ENCODE measurements around the gene ASB6. TPM values are rescaled to one million over a fixed set of nuclear protein-coding genes. Genes with fewer than 3 reads are reported as not detected.
A peak's percentile ranks its signal among the peaks of the same experiment; 100 is the strongest.

The ASB6 gene
- total and polyA plus RNA-seq, 4 donors: 6.0 to 20.8 (median 18.1) TPM

DNA sequence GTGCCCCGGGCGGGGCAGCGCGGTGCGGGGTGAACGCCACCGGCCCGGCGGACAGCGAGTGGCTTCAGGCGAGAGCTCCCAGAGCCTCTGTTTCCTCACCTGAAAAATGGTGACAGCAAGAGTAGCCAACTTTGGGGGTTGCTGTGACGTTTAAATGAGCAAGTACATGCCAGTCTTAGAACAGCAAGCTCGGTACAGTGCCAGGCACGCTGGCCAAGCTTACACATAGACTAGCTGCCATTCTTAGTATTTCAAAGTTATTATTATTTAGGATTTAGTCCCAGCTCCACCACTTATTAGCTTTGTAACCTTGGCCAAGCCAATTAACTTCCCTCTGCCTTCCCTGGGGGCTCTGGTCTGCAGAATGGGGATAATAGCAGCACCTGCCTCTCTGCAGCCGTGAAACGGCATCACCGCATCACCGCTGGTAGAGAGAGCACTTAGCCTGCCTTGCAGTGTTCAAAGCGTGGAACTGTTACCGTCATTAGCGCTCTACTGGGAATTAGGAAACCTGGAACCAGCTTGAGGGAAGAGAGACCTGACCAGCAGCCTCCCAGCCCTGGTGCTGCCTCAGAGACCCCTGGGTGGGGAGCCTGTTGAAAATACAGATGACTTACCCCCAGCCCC is 21.2 kb downstream of the ASB6 start, which contains the start of gene C9orf50:
C9orf50 (minus strand) TSS at position 433 of the 627 bp plus-strand sequence. CDS start 527 bp downstream, outside the sequence.
- no peaks in the 10 kb centered on the region for H3K4me1 ChIP-seq (ENCODE audit: control insufficient read depth in 1 of 2, insufficient read depth in 2 of 2, low read length in 2 of 2)
- ATAC-seq (ENCODE audit: low FRiP score): no peak
- H3K36me3 ChIP-seq (ENCODE audit: control insufficient read depth in 1 of 2, insufficient read depth in 2 of 2, low read length in 1 of 2): no peaks in the 10 kb centered on the region
- no peak for DNase-seq
- 20 to 24% methylated on average over 21 of the region's 21 CpGs for WGBS, 2 donors
- no peaks in the 10 kb centered on the region for H3K9me3 ChIP-seq (ENCODE audit: control insufficient read depth, low read length)
- H3K27ac ChIP-seq (ENCODE audit: low read depth in 1 of 2, low read length in 2 of 2): no peak within 1 kb of the TSS
- peak within 1 kb of the TSS; percentile 12 to 42 for H3K4me3 ChIP-seq (ENCODE audit: low read length in 2 of 2)
- intact Hi-C loops (cut with DNase I): no loop called here
- no peaks in the 10 kb centered on the region for H3K27me3 ChIP-seq (ENCODE audit: control insufficient read depth in 1 of 2, insufficient read depth in 2 of 2, low read length in 1 of 2)

DNA sequence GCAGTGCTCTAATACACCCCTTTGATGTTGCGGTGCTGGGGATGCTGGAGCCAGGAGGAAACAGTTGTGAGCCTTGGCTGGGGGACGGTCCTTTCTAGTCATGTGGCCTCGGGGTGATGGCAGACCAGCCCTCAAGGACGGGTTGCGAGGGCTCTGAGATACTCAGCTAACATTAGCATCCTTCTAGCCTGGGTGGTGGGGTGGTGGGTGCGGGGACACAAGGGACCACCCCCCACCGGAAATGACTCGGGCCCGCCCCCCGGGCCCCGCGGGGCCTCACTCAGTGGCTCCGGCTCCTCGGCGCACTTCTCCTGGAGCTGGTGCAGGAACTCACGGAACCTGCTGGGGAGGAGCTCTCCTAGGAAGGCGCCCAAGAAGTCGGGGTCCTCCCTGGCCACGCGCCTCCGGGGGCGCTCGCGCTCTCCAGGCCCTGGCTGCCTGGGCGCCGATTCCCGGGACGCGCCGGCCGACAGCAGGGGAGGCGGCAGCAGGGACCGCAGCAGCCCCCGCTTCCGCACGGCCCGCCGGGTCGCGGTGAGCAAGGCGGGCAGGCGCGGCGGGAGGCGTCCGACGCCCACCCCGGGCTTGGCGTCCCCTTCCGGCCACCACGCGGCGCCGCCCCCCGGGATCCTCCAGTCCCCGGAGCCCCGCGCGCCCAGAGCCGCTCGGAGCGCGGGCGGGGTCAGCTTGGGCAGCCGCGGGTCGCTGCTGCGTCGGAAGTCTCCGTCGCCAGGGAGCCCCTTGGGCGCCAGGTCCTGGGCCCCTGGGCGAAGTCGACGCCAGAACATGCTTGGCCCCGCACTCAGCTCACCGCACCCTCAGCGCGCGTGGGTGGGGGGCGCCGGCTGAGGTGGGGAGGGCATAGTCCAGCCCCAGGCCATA is 21.9 kb downstream of the ASB6 start:
- 1% methylated on average over 57 to 82 of the region's 82 CpGs for WGBS, 2 donors
- H3K9me3 ChIP-seq (ENCODE audit: control insufficient read depth, low read length): no peaks in the 10 kb centered on the region
- no peak overlapping the region for H3K27ac ChIP-seq (ENCODE audit: low read depth in 1 of 2, low read length in 2 of 2)
- no peaks in the 10 kb centered on the region for H3K27me3 ChIP-seq (ENCODE audit: control insufficient read depth in 1 of 2, insufficient read depth in 2 of 2, low read length in 1 of 2)
- intact Hi-C loops (cut with DNase I): no loop called here
- no peaks in the 10 kb centered on the region for H3K4me1 ChIP-seq (ENCODE audit: control insufficient read depth in 1 of 2, insufficient read depth in 2 of 2, low read length in 2 of 2)
- ATAC-seq (ENCODE audit: low FRiP score) (peak; percentile 17), DNase-seq (no peak)
- H3K4me3 ChIP-seq (ENCODE audit: low read length in 2 of 2): peak overlapping the region; percentile 12 to 42
- H3K36me3 ChIP-seq (ENCODE audit: control insufficient read depth in 1 of 2, insufficient read depth in 2 of 2, low read length in 1 of 2): no peaks in the 10 kb centered on the region

DNA sequence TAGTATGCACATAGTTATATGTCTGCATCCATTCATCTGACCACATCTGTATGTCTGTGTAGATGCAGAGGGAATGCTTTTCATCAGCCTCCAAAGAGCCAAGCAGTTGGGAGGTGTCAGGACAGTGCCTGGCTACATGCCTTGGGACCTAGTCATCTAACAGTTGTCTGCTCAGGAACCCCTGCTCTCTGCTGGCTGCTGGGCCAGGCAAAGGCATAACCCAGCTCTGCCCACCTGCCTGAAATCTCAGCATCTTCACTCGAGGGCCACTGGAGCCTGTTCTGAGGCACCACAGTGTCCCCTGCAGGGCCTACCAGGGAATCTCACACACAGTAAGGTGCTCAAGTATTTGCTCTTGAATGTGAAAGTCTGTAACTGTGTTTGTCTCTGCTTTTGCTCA is 24.8 kb downstream of the ASB6 start:
- Histone ChIP-seq H3K4me3 (ENCODE audit: low read length in 2 of 2) (no peak overlapping the region), H3K36me3 (ENCODE audit: control insufficient read depth in 1 of 2, insufficient read depth in 2 of 2, low read length in 1 of 2) (no peaks in the 10 kb centered on the region), H3K27ac (ENCODE audit: low read depth in 1 of 2, low read length in 2 of 2) (no peak overlapping the region), H3K27me3 (ENCODE audit: control insufficient read depth in 1 of 2, insufficient read depth in 2 of 2, low read length in 1 of 2) (no peaks in the 10 kb centered on the region), H3K4me1 (ENCODE audit: control insufficient read depth in 1 of 2, insufficient read depth in 2 of 2, low read length in 2 of 2) (no peaks in the 10 kb centered on the region), H3K9me3 (ENCODE audit: control insufficient read depth, low read length) (no peaks in the 10 kb centered on the region)
- DNase-seq: no peak
- ATAC-seq (ENCODE audit: low FRiP score): no peak
- intact Hi-C loops (cut with DNase I): no loop called here
- WGBS, 2 donors: 12 to 13% methylated on average over 1 of the region's 1 CpG

- ATAC-seq (ENCODE audit: low FRiP score): no peak
- no peak overlapping the region for H3K27ac ChIP-seq (ENCODE audit: low read depth in 1 of 2, low read length in 2 of 2)
- intact Hi-C loops (cut with DNase I): no loop called here
Observed at GRCh38 chr9:129615407-129616285, 26.3 kb downstream of the ASB6 start.

DNA sequence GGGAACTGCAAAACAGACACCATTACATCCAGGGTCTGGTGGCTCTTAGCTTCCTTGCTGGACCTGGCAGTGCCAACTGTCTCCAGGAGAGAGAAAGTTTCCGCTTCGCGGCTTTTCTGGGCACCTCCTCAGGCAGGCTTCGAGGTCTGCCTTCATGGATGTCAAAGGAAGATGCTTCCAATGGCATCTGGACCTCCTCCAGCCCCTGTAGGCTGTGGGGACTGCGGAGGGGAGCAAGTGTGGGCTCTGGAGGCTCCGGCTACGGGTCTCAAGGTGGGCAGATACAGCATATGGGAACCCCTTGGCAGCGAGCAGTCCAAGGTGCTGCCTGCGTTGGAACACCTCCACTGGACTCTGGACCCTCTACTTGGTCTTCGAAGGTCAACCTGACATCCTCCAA is 27.0 kb downstream of the ASB6 start:
- Histone ChIP-seq H3K27ac (ENCODE audit: low read depth in 1 of 2, low read length in 2 of 2) (no peak overlapping the region), H3K4me3 (ENCODE audit: low read length in 2 of 2) (no peak overlapping the region), H3K27me3 (ENCODE audit: control insufficient read depth in 1 of 2, insufficient read depth in 2 of 2, low read length in 1 of 2) (no peaks in the 10 kb centered on the region), H3K9me3 (ENCODE audit: control insufficient read depth, low read length) (no peaks in the 10 kb centered on the region), H3K4me1 (ENCODE audit: control insufficient read depth in 1 of 2, insufficient read depth in 2 of 2, low read length in 2 of 2) (no peaks in the 10 kb centered on the region), H3K36me3 (ENCODE audit: control insufficient read depth in 1 of 2, insufficient read depth in 2 of 2, low read length in 1 of 2) (no peaks in the 10 kb centered on the region)
- ATAC-seq (ENCODE audit: low FRiP score) (no peak), DNase-seq (no peak)
- 87 to 93% methylated on average over 10 of the region's 10 CpGs for WGBS, 2 donors
- intact Hi-C loops (cut with DNase I): loop anchor here in 1 of 2 donors (5.0 kb wide), 1 partner anchor 283 kb away; no protein-coding TSS in a partner anchor

More at GRCh38 chr9:129615407-129616285, 26.3 kb downstream of the ASB6 start:
- Histone ChIP-seq H3K9me3 (ENCODE audit: control insufficient read depth, low read length) (no peaks in the 10 kb centered on the region), H3K27me3 (ENCODE audit: control insufficient read depth in 1 of 2, insufficient read depth in 2 of 2, low read length in 1 of 2) (no peaks in the 10 kb centered on the region), H3K4me1 (ENCODE audit: control insufficient read depth in 1 of 2, insufficient read depth in 2 of 2, low read length in 2 of 2) (no peaks in the 10 kb centered on the region), H3K36me3 (ENCODE audit: control insufficient read depth in 1 of 2, insufficient read depth in 2 of 2, low read length in 1 of 2) (no peaks in the 10 kb centered on the region), H3K4me3 (ENCODE audit: low read length in 2 of 2) (no peak overlapping the region)
- DNase-seq: no peak
- 82 to 89% methylated on average over 31 of the region's 31 CpGs for WGBS, 2 donors

DNA sequence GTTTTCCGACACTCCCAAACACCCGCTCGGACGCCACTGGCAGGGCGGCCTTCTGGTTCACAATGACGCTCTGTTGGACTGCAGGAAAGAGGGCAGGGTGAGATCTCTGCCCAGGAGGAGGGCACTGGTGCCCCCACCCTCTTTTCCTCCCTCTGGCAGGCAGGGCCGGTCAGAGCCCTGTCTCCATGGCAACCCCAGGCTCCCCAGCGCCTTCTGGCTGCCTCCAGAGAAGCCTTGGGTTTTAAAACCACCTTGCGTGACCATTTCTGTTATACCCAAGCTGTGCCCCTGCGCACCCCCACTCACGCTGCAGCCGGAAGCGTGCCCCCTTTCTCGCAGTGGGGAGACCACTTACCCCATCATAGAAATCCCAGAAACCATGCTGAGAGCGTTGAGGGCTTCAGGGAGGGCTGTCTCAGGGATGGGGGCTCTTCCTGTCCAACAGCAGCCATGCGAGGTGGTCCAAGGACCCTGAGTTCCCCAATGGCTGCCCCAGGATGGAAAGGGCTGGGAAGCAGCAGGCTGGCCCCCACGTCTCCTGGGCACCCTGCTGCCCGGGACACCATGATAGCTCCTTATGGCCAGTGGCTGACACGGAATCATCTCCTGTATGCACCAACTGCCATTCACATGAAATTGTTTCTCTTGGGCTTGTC is 28.3 kb downstream of the ASB6 start:
- 37 to 43% methylated on average over 18 to 19 of the region's 19 CpGs for WGBS, 2 donors
- Histone ChIP-seq H3K4me3 (ENCODE audit: low read length in 2 of 2) (no peak overlapping the region), H3K36me3 (ENCODE audit: control insufficient read depth in 1 of 2, insufficient read depth in 2 of 2, low read length in 1 of 2) (no peaks in the 10 kb centered on the region), H3K4me1 (ENCODE audit: control insufficient read depth in 1 of 2, insufficient read depth in 2 of 2, low read length in 2 of 2) (no peaks in the 10 kb centered on the region), H3K27me3 (ENCODE audit: control insufficient read depth in 1 of 2, insufficient read depth in 2 of 2, low read length in 1 of 2) (no peaks in the 10 kb centered on the region), H3K9me3 (ENCODE audit: control insufficient read depth, low read length) (no peaks in the 10 kb centered on the region), H3K27ac (ENCODE audit: low read depth in 1 of 2, low read length in 2 of 2) (no peak overlapping the region)
- peak in 1 of 2 donors; percentile 80 for DNase-seq
- intact Hi-C loops (cut with DNase I): loop anchor here in 1 of 2 donors (5.0 kb wide), 1 partner anchor 281 kb away; no protein-coding TSS in a partner anchor
- no peak for ATAC-seq (ENCODE audit: low FRiP score)

DNA sequence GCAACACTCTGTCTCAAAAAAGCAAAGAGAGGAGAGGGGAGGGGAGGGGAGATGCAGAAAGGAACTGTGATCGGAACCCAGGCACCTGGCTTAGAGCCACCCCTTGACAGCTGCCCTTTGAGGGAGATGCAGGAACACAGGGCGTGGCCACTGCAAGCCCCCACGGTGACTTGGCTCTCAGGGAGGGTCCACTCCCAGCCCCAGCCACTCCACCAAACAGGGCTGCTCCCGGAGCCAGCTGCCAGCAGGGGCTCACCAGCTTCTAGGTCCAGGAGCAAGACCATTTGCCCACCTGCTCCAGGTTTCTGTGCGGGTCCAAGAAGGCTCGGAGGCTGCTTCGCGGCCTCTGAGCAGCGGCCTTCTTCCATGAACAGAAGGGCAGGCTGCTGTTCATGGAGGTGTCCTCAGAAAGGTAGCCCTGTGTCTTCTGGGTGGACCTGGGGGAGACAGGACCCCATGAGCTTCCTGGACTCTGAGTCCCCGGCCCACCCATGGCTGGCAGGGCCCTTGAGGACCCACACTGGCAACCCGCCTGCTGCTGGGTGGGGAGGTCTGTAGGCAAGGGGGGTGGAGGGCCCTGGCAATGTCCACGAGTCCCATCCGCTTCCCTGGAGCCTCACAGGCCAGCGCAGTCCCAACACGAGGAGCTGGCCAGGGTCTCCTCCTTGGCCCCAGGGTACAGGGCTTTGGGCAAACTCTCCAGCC is 29.0 kb downstream of the ASB6 start:
- ATAC-seq (ENCODE audit: low FRiP score) (no peak), DNase-seq (no peak)
- intact Hi-C loops (cut with DNase I): loop anchor here in 1 of 2 donors (5.0 kb wide), 1 partner anchor 281 kb away; no protein-coding TSS in a partner anchor

More for the DNA sequence above, 29.0 kb downstream of the ASB6 start:
- H3K36me3 ChIP-seq (ENCODE audit: control insufficient read depth in 1 of 2, insufficient read depth in 2 of 2, low read length in 1 of 2): no peaks in the 10 kb centered on the region
- H3K4me1 ChIP-seq (ENCODE audit: control insufficient read depth in 1 of 2, insufficient read depth in 2 of 2, low read length in 2 of 2): no peaks in the 10 kb centered on the region
- WGBS, 2 donors: 54 to 64% methylated on average over 15 of the region's 15 CpGs
- H3K4me3 ChIP-seq (ENCODE audit: low read length in 2 of 2): no peak overlapping the region
- H3K27ac ChIP-seq (ENCODE audit: low read depth in 1 of 2, low read length in 2 of 2): no peak overlapping the region
- no peaks in the 10 kb centered on the region for H3K9me3 ChIP-seq (ENCODE audit: control insufficient read depth, low read length)
- H3K27me3 ChIP-seq (ENCODE audit: control insufficient read depth in 1 of 2, insufficient read depth in 2 of 2, low read length in 1 of 2): no peaks in the 10 kb centered on the region
